Measurements from ENCODE around the gene CCHCR1. TPM values are rescaled to one million over a fixed set of nuclear protein-coding genes. Genes with fewer than 3 reads are reported as not detected.

CCHCR1 gene
- total and polyA plus RNA-seq, 2 of the 8 experiments (the other 6 are each of a cell fraction or from before 2014, with no cell fraction given) = 20.9 to 38.0 TPM

DNA sequence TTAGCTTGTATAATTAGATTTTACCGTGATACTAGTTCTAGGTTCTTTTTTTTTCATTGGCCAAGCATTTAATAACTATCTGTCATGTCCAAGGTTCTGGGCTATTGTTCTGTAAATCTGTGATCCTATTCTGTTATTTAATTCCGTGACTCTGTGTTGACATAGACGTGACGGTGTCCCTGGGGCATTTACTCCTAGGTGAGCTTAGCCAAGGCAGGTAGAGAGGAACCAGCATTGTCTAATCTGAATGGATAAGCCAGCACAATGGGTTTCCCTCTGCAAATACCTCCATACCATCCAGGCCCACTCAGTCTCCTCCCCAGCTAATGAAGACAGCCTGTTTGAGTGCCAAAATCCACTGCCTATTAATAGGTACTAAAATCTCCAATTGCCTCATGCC is 28.5 kb downstream of the CCHCR1 start (continued):
- TF ChIP-seq TAF7 (optimal IDR thresholded peaks at IDR 0.05; ENCODE audit: borderline replicate concordance, low read depth, low read length) = no peak
- no peak for TF ChIP-seq RAD21 (IDR thresholded peaks at IDR 0.05 in 1 of 2, conservative IDR thresholded peaks at IDR 0.05 in 1 of 2; ENCODE audit: low read depth in 2 of 2, low read length in 2 of 2)
- TF ChIP-seq BCL11A (IDR thresholded peaks at IDR 0.05; ENCODE audit: low read depth in 2 of 2, low read length in 2 of 2) = no peak
